Transverse colon (tissue), 4 donors: ENCODE measurements around the gene SMPD4. TPM values are rescaled to one million over a fixed set of nuclear protein-coding genes. Genes with fewer than 3 reads are reported as not detected.
A peak's percentile ranks its signal among the peaks of the same experiment; 100 is the strongest.
"Not testable (repeated sequence)": the region's sequence is repeated elsewhere in the genome, so short reads cannot be mapped to it uniquely, and the experiment has no call there.

Experiments
- DNase-seq: peaks from one replicate; pipeline ENCODE4 v3.0.0-alpha.2; 2019
- H3K27ac ChIP-seq, 4 donors: fragments of 200-600 bp; sonication (generic); 2 replicates each; pipeline ENCODE4 v1.5.1; 2016 to 2018; ENCODE audit warnings: inconsistent platforms in 4 of 4
- H3K27me3 ChIP-seq: fragments of 200-600 bp; sonication (generic); 2 replicates; pipeline ENCODE4 v1.5.1; 2017; ENCODE audit warnings: inconsistent platforms
- H3K36me3 ChIP-seq, 4 donors: fragments of 200-600 bp; sonication (generic); 2 replicates each; pipeline ENCODE4 v1.5.1; 2017 to 2019; ENCODE audit warnings: inconsistent platforms in 4 of 4
- H3K4me1 ChIP-seq, 4 donors: fragments of 200-600 bp; sonication (generic); 2 replicates each; pipeline ENCODE4 v1.5.1; 2017 to 2020; ENCODE audit warnings: inconsistent platforms in 4 of 4
- H3K4me3 ChIP-seq, 4 donors: fragments of 200-600 bp; sonication (generic); 1 replicate in 1 of 4; 2 replicates in 3 of 4; pipeline versions ENCODE4 v1.5.1 to v1.6.1; 2017 to 2019; ENCODE audit warnings: inconsistent platforms in 4 of 4
- H3K9me3 ChIP-seq, 2 donors: fragments of 200-600 bp; sonication (generic); 2 replicates each; pipeline ENCODE4 v1.5.1; 2017 to 2019; ENCODE audit warnings: inconsistent platforms in 2 of 2
- CTCF ChIP-seq, 5 experiments: fragments of 200-600 bp in 3 of 5; fragments of 450-650 bp in 2 of 5; sonication (generic) in 3 of 5; IDR thresholded peaks; 1 replicate in 2 of 5; 2 replicates in 3 of 5; pipeline ENCODE4 v1.5.1; 2016 to 2017; ENCODE audit warnings: antibody characterized with exemption in 5 of 5, inconsistent platforms in 3 of 5, mild to moderate bottlenecking in 2 of 5, moderate library complexity in 1 of 5
- EP300 ChIP-seq: sonication (generic); formaldehyde crosslinking; IDR thresholded peaks from one replicate; pipeline ENCODE4 v1.6.1; 2017; ENCODE audit warnings: antibody characterized with exemption, low read depth
- POLR2A ChIP-seq: fragments of 450-650 bp; IDR thresholded peaks from one replicate; pipeline ENCODE4 v1.6.1; 2016; ENCODE audit warnings: antibody characterized with exemption, mild to moderate bottlenecking, moderate library complexity
- POLR2AphosphoS5 ChIP-seq, 3 donors: sonication (generic); formaldehyde crosslinking; IDR thresholded peaks; one replicate each; pipeline ENCODE4 v1.6.1; 2016; ENCODE audit warnings: antibody characterized with exemption in 3 of 3
- WGBS, 2 donors: methylation state at CpG; one replicate each; pipeline ENCODE4 v1.1.5; 2018; ENCODE audit warnings: low coverage in 1 of 2; 5-methylcytosine and 5-hydroxymethylcytosine counted together
- in situ Hi-C, 4 donors: fragments of 200-750 bp; cut with MboI; loops; one replicate each; pipeline versions ENCODE4 v1.15.0 to v1.15.1; 2017; ENCODE audit warnings: low sequenced_read_pairs in 3 of 4, low pct_ligation_motif_present in 1 of 4, low pct_unique_long_range_greater_than_20kb in 1 of 4
- intact Hi-C: fragments of 100-400 bp; cut with DNase I; formaldehyde crosslinking; loops from one replicate; pipeline ENCODE4 v1.15.1; 2023; ENCODE audit warnings: low total_unique reads
- total RNA-seq, 4 donors: library from RNA; depleted of rRNA; stranded (reverse); fragments of >200 nt; gene quantifications; one replicate each; pipeline ENCODE4 v1.1.0, GENCODE V29; 2016

SMPD4 gene
- total RNA-seq, 4 donors from 2014 or later, result 29.1 to 110 (median 52.8) TPM

GRCh38 chr2:130158631-130159030, 22.8 kb downstream of the SMPD4 start:
- in situ Hi-C loops, result loop anchor here in 2 of 4 donors (25.0 kb wide), 1 partner anchor 179 kb away; the partner anchor contains the start of gene IMP4 (in 2 of the 2)
- intact Hi-C loops, result no loop called here
- Histone ChIP-seq H3K27ac (no peak overlapping the region), H3K4me1 (no peaks in the 10 kb centered on the region), H3K4me3 (no peak overlapping the region), H3K27me3 (no peaks in the 10 kb centered on the region), H3K9me3 (no peaks in the 10 kb centered on the region), H3K36me3 (peaks cover 0 to 8% (median 1%) of the 10 kb centered on the region in 4 donors)
- no peak for DNase-seq
- 87% methylated on average over 9 of the region's 9 CpGs; no CpG with 5 or more reads in 1 of the 2 donors for WGBS, 2 donors
- TF ChIP-seq POLR2AphosphoS5 (IDR thresholded peaks at IDR 0.05), result no peak
- no peak for TF ChIP-seq POLR2A
- TF ChIP-seq CTCF (IDR thresholded peaks at IDR 0.05), result no peak
- TF ChIP-seq EP300, result no peak

GRCh38 chr2:130157825-130158514, 23.4 kb downstream of the SMPD4 start:
- WGBS, 2 donors, result 73 to 78% methylated on average over 7 to 12 of the region's 13 CpGs
- H3K9me3 ChIP-seq, H3K36me3 ChIP-seq, H3K27me3 ChIP-seq, H3K27ac ChIP-seq, H3K4me3 ChIP-seq, DNase-seq, intact Hi-C loops, H3K4me1 ChIP-seq: not testable (repeated sequence)
- in situ Hi-C loops, result loop anchor here in 2 of 4 donors (25.0 kb wide), 1 partner anchor 179 kb away; the partner anchor contains the start of gene IMP4 (in 2 of the 2)

GRCh38 chr2:130157354-130157753, 24.0 kb downstream of the SMPD4 start:
- intact Hi-C loops, H3K9me3 ChIP-seq, H3K27me3 ChIP-seq, H3K4me1 ChIP-seq, H3K4me3 ChIP-seq, H3K27ac ChIP-seq, DNase-seq, H3K36me3 ChIP-seq: not testable (repeated sequence)
- 81% methylated on average over 6 of the region's 12 CpGs; no CpG with 5 or more reads in 1 of the 2 donors for WGBS, 2 donors
- in situ Hi-C loops, result loop anchor here in 2 of 4 donors (25.0 kb wide), 1 partner anchor 180 kb away; the partner anchor contains the start of gene IMP4 (in 2 of the 2)

- no peaks in the 10 kb centered on the region for H3K36me3 ChIP-seq
- 91% methylated on average over 9 of the region's 9 CpGs; no CpG with 5 or more reads in 1 of the 2 donors for WGBS, 2 donors
- DNase-seq, result no peak
- in situ Hi-C loops (loop anchor here in 2 of 4 donors (25.0 kb wide), 1 partner anchor 181 kb away; the partner anchor contains the start of gene IMP4 (in 2 of the 2)), intact Hi-C loops (no loop called here)
- no peak for TF ChIP-seq POLR2A
- no peak for TF ChIP-seq EP300
- TF ChIP-seq CTCF (IDR thresholded peaks at IDR 0.05), result no peak
- TF ChIP-seq POLR2AphosphoS5 (IDR thresholded peaks at IDR 0.05), result no peak
- H3K27me3 ChIP-seq, result no peaks in the 10 kb centered on the region
- no peak overlapping the region for H3K27ac ChIP-seq
- no peaks in the 10 kb centered on the region for H3K9me3 ChIP-seq
- no peak overlapping the region for H3K4me3 ChIP-seq
- no peaks in the 10 kb centered on the region for H3K4me1 ChIP-seq
These were observed 24.8 kb downstream of the SMPD4 start for GRCh38 chr2:130156624-130157004.

- WGBS, 2 donors, result 63% methylated on average over 13 of the region's 16 CpGs; no CpG with 5 or more reads in 1 of the 2 donors
- in situ Hi-C loops, result loop anchor here in 2 of 4 donors (25.0 kb wide), 1 partner anchor 181 kb away; the partner anchor contains the start of gene IMP4 (in 2 of the 2)
- intact Hi-C loops, H3K36me3 ChIP-seq, H3K27me3 ChIP-seq, H3K27ac ChIP-seq, H3K4me3 ChIP-seq, H3K4me1 ChIP-seq, H3K9me3 ChIP-seq: not testable (repeated sequence)
- peak; percentile 36 to 70 (median 59) for TF ChIP-seq CTCF (IDR thresholded peaks at IDR 0.05)
- peak; percentile 57 for DNase-seq
These were observed 25.3 kb downstream of the SMPD4 start for GRCh38 chr2:130155956-130156623.
